HG03025 (cell line): ENCODE data around the gene ELF4.
A peak's percentile ranks its signal among the peaks of the same experiment; 100 is the strongest.

Experiments used
- ATAC-seq: cut with Tn5 transposase; IDR thresholded peaks from one replicate; pipeline ENCODE4 v1.9.1; 2021; ENCODE audit warnings: mild to moderate bottlenecking, moderate library complexity; ENCODE audit not compliant: unreplicated experiment, low FRiP score

Gene ELF4

DNA sequence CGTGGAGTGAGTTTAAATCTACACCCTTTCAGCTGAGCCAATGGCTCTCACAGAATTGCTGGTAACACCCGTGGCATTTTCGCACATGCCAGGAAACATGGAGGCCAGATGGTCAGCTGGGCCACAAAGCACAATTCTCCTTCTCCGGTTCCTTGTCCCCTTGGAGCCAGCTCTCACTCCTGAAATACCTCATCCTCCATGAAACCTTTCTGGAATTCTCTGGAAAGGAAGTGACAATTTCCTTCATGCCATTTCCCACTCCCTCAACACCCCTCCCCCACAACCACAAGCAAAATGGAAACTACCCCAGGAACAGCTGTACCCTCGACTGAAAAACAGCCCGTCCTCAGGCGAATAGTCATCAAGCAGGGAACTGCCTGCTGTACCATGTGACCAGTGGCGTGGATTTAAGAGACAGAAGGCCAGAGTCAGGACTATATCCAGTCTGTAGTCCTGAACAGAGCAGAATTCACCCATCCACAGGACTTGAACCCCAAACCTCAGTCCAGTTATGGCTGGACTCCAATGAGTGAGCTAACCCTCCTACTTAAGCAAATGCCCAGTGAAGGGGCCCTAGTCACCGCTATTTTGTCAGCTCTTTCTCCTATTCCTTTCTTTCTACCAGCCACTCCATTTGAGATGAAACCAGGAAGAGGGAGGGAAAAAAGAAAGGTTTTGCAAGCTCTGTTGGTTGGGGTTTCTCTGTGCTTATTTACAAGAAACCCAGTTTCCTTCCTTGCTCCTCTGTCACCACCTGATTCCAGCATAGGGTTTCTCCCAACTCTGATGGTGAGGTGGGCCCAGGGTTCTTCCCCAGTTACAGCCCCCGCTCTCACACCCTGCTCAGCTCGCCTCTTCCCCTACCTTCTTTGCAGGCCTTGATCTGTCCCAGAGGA lies 24.5 kb downstream of the ELF4 start:
- no peak for ATAC-seq

DNA sequence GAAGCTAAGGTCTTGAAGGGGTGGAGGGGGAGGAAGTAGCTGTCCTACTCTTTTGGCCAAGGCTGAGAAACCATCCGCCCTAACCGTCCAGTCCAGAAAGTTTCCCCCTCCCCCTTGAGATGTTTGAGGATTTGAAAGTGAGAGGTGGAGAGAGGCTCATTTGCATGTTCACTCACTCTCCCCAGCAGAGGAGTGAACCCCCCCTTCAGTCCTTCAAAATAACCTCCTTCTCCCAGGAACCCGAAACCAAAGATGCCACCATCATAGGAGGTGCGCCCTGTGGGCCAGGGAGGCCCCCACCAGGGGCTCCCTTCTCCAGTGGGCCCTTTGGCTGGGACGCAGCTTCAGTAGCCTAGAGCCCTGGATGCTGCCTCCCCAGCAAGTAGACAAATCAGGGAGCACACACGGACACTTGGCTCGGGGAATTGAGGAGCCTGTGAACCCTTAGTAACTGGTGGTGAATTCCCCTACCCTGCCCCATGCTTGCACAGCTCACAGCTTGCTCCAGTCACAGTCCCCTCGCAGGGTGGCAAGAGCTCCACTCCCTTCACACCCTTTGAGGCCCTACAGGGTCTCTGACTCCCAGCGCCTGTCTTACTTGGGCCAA lies 25.6 kb downstream of the ELF4 start:
- ATAC-seq, result no peak

DNA sequence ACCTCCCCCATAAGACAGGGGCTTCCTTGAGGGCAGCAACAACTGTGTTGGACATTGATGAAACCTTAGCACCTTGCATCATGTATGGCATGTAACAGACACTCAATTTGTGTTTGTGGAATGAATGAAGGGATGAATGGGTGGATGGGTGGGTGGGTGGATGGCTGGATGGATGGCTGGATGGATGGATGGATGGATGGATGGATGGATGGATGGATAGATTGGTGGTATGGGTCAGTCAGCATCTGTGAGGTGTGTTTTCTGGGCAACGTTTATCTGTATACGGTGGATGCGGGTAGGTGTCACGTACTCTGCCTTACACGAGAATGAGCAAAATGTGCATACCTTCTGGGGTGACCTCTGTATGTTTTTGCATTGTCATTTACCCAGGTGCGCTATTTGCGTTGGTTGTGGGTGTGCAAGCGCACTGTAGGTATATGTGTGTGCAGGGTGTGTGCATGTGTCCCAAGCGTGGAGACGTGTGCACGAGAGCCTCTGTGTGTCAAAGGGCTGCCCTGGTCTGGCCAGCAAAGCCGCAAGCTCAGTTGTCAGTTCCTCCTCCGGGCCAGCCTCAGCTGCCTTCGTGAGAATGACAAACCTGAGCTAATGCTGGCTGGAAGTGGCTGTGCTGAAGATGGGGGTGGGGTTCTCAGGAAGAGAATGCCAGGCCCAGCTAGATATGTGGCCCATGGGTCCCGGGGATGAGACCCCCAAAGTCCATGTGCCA lies 26.5 kb downstream of the ELF4 start:
- ATAC-seq, result peak; percentile 28

DNA sequence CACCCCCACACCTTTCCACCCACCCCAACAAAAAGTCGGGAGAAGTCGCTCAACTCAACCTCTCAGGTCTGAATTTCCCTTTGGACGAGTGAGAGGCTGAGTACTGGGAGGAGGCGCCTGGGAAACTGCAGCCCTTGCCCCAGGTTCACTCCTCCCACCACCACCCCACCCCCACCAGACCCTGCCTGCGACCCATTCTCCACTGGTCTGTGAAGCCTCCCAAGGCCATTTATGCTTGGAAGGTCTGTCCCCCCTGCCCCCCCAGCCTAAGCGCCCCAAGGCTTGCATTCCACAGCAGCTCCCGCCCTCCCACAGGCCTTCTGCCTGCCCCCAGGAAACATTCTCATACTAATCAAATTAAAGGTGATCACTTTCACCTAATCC lies 27.2 kb downstream of the ELF4 start:
- ATAC-seq, result no peak

DNA sequence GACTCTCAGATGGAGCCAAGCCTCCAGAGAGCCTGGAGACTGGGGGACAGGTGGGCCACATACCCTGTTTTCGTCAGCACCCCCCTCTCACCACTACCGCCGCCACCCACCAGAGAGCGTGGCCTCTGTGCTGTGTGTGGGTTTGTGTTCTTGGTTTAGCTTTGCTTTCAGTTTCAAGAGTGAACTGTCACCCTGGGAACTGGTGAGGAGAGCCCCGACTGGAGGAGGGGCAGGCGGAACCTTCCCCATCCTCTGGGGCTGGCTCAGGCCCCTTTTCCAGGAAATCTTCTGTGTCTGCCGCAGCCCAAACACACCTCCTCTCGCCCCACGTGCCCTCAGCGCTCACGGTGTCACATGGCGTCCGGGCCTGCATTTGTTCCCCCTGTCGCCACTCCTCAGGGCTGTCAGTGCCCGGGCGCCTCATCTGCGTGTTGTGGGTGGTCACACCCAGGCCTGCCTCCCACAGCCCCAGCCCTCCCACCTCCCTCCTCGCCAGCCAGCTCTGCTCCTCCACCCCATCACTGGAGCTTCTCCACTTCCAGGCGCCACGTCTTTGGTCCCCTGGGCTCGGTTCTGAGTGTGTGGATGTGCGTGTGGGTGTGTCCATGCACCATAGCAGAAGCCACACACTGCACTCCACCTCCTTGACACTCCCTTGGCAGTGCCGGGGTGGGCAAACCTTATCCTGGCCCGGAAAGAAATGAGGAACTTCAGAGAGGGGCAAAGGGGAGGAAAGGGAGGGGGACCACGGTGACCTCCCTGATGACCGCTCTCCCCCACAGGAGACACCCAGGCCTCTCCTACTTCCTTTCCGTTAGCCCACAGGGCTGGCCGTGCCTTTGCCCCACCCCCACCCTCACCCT lies 27.8 kb downstream of the ELF4 start:
- peak; percentile 48 for ATAC-seq

DNA sequence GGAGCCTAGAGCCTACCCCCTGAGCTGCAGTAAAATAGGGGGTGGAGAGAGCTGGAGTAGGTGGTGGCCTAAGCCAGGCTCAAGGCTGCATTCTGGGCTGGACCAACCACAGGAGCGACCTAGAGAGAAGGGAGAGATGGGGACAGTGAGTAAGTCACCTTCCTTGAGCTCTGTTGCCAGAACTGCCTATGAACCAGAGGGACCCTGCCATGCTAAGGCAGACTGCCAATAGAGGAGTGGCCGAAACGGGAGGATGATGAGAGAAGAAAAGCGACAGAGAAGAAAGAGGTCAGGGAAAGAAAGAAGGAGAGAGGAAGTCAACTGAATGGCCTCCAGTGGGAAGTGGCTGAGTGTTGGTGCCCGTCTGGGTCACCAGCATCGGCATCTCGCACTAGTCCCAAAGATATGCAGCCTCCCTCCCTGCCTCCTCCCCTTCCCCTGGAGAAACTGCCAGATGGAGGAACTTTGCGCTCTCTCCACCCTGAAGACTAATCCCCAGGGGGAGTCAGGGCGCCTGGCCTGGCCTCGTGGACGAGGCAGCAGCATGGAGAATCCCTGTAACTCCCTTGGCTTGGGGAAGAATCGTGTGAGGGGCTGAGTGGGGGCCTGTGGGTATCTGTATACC lies 28.8 kb downstream of the ELF4 start:
- ATAC-seq, result no peak

DNA sequence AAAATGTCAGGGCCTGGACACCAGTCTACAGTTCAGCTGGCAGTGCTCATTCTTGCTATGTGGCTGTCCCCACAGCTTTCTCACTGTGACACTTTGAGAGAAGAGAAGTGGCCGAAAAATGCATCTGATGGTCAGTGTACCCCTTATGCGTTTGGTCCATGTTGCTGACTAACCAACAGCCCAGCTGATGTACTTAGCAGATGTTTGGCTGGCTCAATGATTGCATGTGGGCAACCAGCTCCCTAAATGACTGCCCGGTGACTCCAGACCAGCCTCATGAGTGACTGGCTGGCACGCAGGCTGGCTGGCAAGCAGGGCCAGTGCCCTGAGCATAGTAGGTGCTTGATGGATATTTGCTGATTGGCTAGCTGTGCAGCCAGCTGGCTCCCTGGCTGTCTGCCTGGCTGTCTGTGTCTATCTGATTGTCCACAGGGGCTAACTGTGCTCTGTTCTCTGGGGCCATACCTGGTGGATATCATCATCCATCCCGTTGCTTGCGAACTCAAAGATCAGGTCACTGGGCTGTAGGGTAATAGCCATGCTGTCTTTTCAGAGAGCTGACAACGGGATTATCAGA lies 29.4 kb downstream of the ELF4 start:
- ATAC-seq, result no peak

DNA sequence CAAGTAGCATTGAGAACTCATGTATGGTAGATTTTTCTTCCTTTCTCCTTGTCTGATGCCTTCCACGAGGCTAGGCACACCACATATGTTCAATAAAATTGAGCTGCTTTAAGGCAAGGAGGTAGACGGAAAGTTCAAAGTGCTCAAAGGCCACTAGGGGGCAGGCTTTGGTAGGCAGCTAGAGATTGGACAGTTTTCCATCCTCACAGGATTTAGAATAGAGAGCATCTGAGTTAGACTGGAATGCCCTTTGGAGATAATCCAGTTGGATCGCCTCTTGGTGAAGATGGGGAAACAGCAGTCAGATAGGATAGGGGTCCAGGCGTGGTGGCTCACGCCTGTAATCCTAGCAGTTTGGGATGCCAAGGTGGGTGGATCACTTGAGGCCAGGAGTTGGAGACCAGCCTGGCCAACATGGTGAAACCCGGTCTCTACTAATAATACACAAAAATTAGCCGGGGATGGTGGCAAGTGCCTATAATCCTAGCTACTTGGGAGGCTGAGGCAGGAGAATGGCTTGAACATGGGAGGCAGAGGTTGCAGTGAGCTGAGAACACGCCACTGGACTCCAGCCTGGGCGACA lies 30.4 kb downstream of the ELF4 start:
- ATAC-seq, result no peak

DNA sequence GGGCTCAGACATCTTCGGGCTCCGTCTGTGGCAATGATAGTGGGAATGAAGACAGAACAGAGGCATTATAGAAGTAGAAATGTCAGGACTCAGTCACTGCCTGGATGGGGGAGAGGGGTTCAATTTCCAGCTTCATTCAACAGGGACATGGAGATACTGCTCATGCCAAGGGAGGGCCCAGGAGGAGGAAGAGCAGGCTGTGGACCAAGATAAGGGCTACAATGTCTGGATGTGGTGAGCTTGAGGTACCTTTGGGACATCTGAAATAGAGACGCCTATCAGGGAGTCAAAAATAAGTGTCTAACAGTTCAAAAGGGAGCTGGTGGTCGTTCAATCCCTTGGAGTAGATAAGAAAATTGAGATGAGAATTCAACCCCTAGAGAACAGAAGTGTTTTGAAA lies 34.5 kb downstream of the ELF4 start:
- ATAC-seq, result no peak

DNA sequence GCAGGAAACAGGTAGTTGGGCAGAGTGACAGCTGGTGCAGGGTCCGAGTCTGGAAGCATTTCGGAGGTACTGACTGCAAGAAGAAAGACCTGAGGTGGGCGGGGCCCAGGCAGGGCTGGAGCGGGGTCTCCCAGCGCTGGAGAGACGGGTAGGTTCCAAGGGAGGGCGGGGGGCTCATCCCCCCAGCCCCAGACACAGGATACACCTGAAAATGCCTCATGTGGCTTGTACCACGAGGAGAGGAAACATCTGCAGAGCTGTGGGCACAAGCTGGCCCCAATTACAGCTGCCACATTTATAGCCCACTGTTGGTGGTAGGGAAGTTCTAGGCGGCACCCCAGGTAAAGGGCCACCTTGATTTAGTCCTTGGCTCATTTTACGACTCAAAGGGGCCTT lies 38.0 kb downstream of the ELF4 start:
- ATAC-seq, result no peak

DNA sequence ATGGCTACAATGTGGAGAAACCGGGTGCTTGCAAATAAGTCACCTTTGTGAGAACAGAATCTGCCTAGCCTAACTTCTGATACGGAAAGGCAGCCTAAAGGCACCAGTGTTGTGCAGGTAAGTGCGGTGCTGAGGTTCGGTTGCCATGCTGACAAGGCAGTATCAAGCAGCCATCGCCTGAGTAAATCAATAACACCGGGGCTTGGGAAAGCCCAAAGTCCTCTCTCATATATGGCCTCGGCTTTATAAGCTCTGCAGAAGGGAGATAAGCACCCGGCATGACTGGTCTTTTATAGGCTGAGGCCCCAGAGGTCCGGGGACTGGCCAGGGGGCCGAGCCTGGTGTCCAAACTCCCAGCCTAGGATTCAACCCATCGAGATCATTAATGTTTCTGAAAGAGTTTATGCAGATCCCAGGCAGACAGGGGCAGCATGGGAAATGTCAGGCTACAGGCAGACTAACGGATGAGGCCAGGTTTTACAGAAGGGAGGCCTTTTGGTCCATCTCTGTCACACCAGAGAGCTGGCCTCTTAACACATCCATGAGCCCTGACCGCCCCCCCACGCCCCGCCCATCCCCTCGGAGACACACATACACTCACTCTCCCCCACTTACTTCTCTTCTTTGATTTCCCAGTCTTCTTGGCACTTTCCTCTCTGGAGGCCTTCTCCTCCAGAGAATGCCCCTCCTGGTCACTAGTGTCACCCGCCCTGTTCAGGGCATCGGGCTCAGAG lies 38.5 kb downstream of the ELF4 start:
- ATAC-seq, result no peak

DNA sequence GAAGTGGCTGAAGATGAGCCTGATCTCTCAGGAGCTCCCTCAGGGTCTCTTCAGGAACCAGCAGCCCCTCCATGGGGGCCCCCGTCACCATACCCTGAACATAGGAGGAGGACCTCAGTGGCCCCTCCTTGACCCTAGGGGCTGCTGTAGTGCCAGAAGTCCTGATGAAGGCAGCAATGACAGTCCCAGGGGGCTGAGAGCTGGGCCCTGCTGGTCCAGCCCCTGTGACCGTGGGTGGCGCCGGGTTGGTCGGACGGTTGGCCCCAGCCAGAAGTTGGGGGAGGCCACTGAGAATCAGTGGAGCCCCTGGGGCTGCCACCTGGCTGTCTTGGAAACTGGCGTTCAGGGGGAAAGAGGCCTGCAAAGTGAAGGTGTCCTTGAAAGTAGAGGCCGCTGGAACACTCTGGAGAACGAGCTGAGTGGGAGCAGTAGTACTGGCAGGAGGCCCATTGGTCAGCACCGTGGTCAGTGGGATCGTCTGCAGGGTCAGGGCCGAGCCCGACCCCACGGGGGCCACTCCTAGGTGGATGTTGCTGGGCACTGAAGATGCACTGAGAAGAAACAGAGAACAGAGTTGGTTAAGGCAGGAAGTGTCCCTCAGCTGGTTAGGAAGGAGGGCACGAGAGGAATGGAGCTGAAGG lies 43.2 kb downstream of the ELF4 start:
- no peak for ATAC-seq

DNA sequence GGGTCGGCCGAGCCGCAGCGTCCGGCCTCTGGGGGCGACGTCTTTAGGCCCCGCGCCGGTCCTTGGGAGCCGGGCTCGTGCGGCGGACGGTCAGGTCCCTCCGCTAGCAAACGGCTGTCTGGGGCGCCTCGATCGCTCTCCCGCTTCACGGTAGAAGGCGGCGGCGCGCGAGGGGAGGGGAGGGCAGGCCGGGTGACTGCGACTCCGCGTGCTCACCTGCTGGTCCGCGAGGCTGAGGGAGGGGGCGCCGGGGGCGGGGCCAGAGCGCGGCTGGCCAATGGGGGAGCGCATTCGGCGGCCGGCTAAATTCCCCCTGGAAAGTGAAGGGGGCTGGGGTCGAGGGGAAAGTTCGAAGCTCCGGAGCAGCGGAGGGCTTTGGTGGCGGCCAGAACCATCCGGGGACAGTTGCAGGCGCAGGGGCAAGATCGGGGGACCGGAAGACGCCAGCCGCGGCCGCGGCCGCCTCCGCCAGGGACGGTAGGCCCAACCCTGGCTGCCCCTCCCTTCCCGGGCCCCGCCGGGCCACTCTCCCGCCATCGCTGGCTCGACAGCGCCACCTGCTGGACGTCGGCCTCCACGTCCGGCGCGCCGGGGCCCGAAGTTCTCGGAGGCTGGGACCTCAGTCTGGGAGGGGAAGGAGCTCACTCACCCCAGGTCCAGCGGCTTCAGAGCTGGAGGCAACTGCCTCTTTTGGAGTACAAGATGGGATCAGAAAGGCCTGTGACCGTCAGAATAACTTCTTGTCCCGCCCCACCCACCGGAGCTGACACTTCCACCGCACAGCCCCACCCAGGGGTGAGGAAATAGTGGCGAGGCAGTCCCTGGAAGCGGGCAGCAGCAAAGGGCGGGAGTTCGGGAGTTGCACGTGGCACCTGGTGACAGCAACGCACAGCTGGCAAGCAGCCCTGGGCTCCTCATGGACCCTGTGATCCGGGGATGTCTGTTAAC lies 49.9 kb downstream of the ELF4 start:
- ATAC-seq, result peak; percentile 75

DNA sequence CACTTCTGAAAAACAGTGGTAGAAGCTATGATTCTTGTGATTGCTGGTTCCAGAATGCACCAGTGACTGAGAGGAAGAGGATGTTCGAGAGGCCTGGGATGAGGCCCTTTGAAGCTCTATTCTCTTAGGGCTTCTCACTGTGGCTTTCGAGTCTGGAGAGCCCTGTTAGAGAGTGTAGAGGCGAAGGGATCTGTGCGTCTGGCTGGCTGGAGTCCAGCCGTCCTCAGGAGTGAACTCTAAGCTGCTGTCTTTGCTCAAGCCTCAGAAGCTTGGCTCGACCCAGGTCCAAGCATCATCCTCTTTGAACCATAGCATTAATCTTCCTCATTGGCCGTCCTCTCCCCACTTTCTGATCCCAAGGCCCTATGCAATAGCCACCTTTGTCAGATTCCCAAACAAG lies 51.6 kb downstream of the ELF4 start:
- ATAC-seq, result no peak

DNA sequence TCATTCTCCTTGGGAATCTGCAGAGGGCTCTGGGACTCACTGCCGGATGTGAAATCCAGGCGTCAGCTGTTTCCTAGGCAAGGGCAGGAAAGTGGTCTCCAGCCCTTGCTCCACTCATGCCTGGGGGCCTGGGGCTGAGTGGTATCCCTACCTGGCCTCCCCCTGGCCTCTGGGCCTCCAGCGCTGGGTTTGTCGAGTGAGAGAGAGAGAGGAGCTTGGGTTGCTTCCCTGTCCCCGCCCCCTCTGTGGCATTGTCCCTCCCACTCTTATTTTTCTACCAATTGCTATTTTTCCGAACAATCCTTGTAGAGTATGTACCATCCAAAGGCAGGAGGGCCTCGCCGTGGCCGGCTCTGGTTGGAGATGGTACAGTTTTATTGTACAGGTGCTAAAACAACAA lies 53.1 kb downstream of the ELF4 start:
- no peak for ATAC-seq

DNA sequence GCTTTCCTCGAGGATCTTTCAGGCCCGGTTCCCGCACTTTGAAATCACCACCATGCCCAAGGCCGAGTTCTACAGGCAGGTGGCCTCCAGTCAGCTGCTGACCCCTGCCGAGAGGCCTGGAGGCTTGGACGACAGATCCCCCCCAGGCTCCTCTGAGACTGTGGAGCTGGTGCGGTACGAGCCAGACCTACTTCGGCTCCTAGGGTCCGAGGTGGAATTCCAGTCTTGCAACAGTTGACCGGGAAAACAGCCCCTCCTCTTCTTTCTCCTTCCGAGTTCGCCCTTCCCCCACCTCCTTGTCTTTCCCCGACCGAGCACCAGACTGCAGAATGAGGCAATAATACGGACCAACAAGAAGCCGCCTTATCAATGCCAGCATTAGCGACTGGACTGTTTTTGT lies 54.4 kb downstream of the ELF4 start:
- ATAC-seq, result no peak

DNA sequence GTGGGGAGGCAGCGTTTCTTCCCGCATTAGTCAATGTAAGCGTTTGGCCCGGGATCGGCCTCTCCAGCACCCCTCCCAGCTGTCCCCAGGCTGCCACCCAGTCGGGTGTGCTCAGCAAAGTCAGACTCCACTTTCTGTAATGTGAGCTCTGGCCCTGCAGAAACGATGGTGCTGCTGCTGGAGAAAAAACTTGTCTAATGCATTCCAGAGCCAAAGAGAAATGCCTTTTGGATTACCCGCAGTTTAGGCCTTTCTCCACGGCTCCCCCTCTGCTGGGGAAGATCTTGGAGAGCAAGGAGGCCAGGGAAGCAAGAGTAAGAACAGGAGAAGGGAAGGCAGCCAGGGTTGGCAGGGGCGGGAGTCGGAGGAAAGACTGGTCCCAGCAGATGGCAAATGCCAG lies 55.2 kb downstream of the ELF4 start:
- no peak for ATAC-seq
